Medulla oblongata (tissue), 1 donor: ENCODE results near the gene CCDC71L.
A peak's percentile ranks its signal among the peaks of the same experiment; 100 is the strongest.
"Not testable (repeated sequence)": the region's sequence is repeated elsewhere in the genome, so short reads cannot be mapped to it uniquely, and the experiment has no call there.

Experiments
- DNase-seq: peaks from one replicate; pipeline ENCODE4 v3.0.0-alpha.2; 2015; ENCODE audit errors: extremely low spot score

Gene CCDC71L

DNA sequence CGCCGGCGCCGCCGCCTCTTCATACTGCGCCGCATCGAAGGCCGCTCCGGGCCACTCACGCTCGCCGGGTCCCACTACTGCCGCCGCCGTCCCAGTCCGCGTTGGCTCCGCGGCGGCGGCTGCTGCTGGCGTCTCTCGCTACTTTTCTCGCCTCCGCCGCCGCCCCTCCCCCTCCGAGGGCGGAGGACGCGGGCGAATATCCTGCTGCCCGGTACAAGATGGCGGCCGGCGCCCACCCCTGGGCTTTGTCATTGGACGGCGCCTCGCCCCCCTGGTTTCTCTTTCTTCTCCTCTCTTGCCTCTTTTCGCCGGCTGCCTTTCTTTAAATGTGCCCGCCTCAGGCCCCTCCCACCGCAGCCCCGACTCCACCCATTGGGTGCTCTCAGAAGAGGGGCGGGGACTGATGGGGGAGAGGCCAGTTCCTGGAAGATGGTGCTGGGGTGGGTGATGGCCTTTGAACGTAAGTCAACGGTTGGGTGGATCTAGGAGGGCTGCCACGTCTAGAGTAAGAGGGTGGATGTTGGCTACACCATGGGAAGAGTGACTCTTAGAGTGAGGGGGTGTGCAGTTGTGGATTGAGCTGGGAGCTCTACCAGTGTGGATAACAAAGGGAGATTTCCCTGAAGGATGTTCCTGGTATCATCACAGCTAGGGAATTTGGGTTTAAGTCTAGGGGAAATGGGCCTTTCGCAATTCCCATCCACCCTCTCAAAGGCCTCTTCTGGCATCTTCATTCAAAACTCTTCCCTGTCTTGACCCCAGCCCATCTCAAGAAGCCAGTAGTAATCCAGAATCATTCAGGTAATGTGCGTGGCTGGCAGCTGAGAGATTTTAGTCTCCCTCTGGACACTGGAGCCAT lies at the start of gene CCDC71L:
Gene CCDC71L (minus strand): TSS at position 297 of the 859 bp plus-strand sequence. CDS start 262 bp downstream, at position 35.
- DNase-seq: peak; percentile 91

DNA sequence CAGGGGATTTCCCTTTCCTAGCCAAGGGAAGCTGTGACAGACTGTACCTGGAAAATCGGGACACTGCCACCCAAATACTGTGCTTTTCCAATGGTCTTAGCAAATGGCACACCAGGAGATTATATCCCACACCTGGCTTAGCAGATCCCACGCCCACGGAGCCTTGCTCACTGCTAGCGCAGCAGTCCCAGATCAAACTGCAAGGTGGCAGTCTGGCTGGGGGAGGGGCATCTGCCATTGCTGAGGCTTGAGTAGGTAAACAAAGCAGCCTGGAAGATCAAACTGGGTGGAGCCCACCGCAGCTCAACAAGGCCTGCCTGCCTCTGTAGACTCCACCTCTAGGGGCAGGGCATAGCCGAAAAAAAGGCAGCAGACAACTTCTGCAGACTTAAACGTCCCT lies 48.6 kb upstream of the CCDC71L start:
- not testable (repeated sequence) for DNase-seq

DNA sequence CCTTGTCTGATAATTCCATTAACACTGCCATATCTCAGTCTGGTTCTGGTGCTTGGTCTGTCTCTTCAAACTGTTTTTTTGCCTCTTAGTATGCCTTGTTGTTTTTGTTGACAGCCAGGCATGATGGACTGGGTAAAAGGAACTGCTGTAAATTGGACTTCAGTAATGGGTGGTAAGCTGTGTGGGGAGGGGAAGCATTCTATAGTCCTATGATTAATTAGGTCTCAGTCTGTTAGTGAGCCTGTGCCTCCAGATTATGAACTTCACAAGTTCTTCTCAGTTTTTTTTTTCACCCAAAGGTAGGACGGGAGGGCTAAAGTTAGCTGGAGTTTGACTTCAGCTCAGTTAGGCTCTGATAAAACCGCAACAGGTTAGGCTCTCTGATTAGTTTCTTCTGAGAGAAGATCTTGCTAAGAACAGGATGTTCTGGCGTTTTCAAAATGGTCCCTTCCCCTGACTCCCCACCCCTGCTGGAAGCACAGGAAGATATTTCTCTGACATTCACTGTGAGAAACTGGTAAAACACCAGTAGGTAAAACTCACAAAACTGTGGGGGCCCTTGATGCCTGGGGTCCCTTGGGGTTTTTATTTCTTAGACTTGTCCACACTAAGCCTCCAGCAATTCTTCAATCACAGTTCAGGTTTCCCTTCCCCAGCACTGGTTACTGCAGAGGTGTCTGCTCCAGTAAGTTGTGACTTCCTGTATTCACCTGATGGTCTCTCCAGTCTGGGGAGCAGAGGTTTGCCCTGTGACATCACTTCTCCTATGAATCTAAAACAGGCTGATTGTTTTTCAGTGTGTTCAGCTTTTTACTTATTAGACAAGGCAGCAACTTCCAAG lies 43.3 kb upstream of the CCDC71L start:
- no peak for DNase-seq

DNA sequence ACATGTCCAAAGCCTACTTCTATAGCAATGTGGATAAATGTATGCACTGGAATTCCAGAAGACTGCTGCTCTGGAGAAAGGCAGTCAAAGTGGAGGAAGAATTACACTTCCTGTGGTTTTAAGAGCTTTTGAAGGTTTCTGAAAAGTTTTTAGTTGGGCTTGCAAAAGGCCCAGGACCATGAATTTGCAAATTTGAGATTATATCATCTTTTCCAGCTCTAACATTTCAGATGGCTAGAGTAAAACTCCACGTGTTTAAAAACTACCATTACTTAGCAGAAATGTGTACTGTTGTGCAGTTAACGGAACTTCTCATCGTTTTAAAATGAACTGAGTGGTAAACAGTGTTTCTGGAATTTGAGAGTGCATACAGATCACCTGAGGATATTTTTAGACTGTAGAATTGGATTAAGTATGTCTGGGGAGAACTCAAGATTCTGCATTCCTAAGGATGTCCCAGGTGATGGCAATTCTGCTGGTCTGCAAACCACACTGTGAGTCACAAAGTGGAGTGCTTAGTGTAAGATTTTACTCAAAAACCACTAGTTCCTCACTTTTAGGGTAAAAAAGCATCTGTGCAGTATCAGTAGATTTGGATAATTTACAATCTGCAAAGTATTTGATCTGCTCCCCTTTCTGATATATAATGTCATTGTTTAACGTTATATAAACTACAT lies 32.9 kb upstream of the CCDC71L start:
- DNase-seq: no peak

DNA sequence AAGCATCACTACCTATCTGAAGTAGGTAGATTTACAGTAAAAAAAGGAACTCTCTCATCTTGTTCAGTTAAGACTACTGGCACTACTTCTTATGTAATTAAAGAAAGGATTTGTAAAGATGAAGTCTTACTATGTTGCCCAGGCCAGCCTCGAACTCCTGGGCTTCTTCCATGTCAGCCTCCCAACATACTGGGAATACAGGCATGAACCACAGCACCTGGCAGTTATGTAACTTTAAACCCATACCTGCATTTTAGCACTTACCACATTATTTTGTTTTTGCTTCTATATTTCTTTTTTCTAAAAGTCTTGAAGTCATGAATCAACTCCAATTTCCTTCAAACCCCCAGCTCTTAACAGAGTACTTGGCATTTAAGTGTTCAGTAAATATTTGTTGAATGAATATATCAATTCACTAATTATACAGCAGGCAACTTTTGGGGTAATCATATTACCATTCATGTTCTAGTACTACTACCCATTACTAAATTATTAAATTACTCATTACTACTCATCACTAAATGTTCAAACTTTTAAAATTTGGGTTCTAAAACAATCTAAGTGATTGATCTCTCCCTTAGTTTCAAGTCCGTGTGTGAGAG lies 31.6 kb upstream of the CCDC71L start:
- DNase-seq: no peak

DNA sequence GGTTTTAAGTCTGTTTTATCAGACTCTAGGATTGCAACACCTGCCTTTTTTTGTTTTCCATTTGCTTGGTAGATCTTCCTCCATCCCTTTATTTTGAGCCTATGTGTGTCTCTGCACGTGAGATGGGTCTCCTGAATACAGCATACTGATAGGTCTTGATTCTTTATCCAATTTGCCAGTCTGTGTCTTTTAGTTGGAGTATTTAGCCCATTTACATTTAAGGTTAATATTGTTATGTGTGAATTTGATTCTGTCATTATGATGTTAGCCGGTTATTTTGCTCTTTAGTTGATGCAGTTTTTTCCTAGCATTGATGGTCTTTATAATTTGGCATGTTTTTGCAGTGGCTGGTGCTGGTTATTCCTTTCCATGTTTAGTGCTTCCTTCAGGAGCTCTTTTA lies 27.2 kb upstream of the CCDC71L start:
- DNase-seq: not testable (repeated sequence)

DNA sequence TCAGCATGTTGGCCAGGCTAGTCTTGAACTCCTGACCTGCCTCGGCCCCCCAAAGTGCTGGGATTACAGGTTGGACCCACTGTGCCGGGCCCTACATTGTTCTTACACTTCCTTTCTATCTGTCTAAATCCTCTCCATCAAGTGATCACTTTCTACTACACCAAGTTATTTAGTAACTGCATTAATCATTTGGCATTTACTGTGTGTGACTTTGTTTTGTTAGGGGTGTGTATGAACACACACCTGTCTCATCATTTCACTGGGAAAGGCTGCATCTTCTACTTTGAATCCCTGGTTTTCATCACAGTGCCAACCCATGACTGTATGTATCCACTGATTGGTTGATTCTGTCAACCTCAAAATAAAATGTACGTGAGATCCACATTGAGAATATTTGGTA lies 23.0 kb upstream of the CCDC71L start:
- DNase-seq: no peak

DNA sequence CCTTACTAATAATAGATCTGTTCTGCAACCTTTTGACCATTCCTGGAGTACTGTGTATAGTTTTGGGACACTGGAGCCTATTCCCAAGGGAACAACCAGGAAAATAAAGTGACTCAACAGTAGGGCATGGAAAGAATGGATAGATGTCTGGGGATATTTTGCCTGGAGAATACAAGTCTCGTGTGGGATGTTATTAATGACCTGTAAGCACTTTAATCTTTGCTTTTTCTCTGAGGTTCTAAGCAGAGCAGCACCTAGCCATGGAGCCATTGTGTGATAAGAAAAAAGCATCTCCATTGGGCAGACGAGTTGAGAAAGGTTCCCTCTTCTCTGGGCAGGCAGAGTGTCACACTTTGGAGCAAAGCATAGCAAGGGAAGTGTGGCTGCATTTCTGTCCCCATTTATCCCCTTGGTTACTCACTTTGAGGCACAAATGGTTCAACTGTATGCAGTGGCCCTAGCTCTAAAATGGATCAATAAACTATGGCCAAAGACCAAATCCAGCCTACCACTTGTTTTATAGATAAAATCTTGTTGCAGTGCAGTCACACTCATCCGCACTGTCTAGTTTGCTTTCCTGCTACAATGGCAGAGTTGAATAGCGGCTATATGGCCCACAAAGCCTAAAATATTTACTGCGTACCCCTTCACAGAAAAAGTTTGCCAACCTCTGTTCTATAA lies 21.0 kb upstream of the CCDC71L start:
- DNase-seq: no peak

DNA sequence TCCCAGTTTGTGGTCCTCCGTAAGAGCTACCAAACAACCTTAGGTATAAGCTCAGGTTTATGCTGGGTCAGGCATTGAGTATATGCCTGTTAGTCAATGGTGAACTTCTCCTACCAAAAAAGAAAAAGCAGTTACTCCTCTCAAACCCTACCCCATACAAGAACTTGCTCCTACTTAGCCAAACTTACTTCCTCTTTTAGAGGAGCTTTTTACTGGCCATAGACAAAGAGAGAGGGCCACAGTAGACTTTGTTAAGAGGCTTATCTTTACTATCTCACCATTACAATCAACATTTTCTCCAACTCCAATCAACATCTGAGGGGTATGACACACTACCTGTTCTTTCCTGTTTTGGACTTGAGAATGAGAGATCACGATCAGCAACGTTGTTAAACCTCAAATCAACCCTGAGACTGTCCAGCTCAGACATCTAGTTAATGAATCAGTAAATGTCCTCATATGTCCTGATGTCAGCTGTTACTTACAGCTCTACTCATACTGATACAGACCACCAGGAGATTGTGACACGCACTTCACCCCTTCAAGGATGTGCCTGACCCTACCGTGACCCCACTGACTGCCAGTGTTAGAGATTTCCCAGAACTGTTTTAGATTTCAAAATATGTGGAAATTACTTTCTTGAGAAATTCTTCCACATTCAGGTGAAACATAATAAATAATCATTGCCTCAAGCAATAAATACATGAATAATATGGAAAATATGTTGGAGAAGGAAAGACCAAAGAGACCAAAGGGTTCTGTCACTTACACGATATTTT lies 18.4 kb upstream of the CCDC71L start:
- no peak for DNase-seq

DNA sequence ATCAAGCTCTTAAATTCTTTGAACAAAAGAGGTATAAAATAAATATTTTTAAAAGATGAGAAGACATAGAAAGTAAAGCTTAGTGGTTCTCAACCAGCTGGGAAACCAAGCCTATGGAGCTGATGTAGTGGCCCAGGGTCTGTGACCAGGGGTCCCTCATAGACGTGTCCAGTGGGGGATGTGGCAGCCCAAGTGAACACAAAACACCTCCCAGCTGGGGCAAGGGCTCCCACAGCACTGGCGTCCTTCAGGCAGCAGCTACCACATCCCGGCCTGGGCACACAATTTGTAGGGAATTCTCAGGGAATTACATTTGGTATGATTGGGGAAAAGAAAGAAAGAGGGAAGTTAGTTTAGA lies 17.8 kb upstream of the CCDC71L start:
- DNase-seq: no peak

DNA sequence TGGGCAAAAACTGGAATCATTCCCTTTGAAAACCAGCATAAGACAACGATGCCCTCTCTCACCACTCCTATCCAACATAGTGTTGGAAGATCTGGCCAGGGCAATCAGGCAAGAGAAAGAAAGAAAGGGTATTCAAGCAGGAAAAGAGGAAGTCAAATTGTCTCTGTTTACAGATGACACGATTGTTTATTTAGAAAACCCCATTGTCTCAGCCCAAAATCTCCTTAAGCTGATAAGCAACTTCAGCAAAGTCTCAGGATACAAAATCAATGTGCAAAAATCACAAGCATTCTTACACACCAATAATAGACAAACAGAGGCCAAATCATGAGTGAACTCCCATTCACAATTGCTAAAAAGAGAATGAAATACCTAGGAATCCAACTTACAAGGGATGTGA lies 15.5 kb upstream of the CCDC71L start:
- DNase-seq: not testable (repeated sequence)

DNA sequence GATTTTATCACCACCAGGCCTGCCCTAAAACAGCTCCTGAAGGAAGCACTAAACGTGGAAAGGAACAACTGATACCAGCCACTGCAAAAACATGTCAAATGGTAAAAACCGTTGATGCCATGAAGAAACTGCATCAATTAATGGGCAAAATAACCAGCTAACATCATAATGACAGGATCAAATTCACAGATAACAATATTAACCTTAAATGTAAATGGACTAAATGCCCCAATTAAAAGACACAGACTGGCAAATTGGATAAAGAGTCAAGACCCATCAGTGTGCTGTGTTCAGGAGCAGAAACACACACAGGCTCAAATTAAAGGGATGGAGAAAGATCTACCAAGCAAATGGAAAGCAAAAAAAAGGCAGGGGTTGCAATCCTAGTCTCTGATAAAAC lies 12.7 kb upstream of the CCDC71L start:
- DNase-seq: not testable (repeated sequence)

DNA sequence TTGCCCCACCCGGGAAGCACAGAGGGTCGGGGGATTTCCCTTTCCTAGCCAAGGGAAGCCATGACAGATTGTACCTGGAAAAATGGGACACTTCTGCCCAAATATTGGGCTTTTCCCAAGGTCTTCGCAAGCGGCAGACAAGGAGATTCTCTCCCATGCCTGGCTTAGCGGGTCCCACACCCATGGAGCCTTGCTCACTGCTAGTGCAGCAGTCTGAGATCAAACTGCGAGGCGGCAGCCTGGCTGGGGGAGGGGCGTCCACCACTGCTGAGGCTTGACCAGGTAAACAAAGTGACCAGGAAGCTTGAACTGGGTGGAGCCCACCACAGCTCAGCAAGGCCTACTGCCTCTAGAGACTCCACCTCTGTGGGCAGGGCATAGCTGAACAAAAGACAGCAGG lies 11.0 kb upstream of the CCDC71L start:
- not testable (repeated sequence) for DNase-seq

DNA sequence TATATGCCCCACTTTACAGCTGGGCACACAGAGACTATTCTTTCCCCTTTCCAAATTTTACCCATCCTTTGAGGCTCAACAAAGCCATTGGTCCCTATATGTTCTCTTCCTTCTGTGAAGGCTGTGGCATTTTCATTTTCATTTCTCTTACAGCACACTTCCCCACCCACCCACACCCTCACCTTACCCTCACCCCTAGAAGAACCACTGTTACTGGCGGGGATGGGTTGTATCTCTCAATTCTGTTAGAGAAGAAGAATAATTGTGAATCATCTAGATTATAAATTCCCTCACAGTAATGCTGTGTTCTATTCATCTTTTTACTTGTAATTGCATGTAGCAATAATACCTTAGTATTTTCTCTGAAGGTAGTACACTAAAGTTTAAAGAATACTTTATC lies 10.2 kb upstream of the CCDC71L start:
- DNase-seq: no peak

DNA sequence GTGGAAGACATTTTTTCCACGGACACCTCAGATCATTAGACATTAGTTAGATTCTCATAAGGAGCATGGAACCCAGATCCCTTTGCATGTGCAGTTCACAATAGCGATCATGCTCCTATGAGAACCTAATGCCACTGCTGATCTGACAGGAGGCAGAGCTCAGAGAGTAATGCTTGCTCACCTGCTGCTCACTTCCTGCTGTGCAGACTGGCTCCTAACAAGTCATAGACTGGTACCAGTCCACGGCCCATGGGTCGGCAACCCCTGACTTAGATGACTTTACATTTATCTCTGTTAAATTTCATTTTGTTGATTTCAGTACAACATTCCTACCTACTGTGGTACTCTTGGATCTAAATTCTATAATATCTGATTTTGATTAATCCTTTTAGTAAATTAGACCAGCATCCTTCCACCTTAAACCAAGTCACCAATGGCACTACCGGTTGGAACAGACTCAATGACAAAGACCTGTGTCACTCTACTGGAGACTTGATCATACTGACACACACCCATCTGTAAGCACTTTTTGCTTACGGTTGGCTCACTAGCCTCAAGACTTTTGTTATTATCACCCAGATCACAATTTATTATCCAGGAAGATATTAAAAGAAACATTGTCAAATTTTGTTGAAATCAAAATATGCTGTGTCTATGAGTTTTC lies 8.0 kb upstream of the CCDC71L start:
- DNase-seq: no peak

DNA sequence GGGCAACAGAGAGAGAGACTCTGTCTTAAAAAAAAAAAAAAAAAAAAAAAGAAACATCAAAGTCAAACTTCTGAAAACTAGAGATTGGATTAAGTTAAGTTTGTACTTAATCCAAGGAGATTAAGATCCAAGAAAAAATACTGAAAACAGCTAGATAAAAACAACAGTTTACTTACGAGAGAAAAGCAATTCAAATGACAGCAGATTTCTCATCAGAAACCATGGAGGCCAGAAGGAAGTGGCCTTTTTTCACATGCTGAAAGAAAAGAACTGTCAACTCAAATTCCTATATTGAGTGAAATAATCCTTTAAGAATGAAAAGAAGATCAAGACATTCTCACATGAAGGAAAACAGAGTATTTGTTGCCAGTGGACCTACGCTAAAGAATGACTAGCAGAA lies 5.4 kb upstream of the CCDC71L start:
- no peak for DNase-seq

DNA sequence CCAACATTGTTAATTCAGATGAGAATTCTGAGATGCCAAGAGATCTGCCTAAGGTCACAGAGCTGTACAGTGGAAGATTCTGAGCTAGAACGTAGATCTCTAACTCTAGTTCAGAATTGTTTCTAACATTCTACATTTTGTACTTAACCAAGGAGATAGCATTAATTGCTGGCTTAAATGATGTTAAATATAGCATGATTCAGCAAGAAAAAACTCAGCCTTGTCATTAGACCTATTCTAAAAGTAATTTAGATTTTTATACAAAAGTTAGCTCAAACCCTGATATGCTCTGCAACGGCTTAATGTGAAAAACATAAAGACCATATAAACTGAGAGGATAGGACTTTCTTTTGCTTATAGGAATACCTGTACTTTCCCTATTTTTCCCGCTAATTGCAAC lies 3.4 kb upstream of the CCDC71L start:
- no peak for DNase-seq

DNA sequence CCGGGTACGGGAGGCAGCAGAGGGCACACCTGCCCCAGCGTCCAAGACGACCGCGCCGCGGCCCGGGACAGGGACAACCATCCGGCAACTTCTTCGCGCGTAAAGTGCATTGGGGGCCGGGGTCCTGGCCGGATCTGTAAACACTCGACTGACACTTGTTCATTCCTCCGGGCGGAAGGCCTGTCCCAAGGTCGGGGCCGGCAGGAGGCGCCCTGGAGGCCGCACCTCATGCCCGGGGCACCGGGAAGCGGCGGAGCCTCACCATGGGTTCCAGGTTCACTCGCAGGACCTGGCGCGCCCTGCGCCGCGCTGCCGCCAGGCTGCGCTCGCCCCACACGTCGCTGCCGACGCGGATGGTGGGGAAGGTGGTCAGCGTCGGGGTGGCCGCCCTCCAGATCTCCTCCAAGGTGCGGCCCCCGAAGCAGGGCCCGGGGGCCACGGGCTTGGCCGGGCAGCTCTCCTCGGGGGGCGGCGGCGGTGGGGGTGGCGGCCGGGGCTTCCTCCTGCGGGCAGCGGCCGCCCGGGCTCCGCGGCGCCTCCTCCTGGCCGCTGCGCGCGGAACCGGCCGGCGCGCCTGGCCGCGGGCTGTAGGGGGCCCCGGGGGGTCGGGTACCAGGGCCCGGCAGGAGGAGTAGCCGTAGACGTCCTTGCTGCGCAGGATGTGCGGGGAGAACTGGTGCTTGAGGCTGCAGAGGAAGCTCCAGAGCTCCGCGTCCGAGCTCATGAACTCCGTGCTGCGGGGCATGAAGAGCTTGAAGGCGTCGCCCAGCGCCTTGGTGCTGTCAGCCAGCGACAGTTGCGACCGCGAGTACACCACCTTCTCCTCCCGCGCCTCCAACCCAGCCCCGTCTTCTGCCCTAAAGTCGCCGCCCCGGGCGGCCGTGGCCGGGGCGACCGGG lies 746 bp downstream of the CCDC71L start:
- DNase-seq: peak; percentile 42
